HG03520 (cell line): ENCODE data around the gene CAMLG.
"Not testable (repeated sequence)": the region's sequence is repeated elsewhere in the genome, so short reads cannot be mapped to it uniquely, and the experiment has no call there.

Experiments
- ATAC-seq: cut with Tn5 transposase; IDR thresholded peaks from one replicate; pipeline ENCODE4 v1.9.1; 2021; ENCODE audit warnings: mild to moderate bottlenecking, moderate library complexity; ENCODE audit not compliant: unreplicated experiment

The CAMLG gene

GRCh38 chr5:134738133-134738962 is at the start of gene CAMLG:
CAMLG (plus strand) TSS chr5:134738548; CDS start chr5:134738621, 73 bp downstream.
- ATAC-seq: peak; percentile 95

DNA sequence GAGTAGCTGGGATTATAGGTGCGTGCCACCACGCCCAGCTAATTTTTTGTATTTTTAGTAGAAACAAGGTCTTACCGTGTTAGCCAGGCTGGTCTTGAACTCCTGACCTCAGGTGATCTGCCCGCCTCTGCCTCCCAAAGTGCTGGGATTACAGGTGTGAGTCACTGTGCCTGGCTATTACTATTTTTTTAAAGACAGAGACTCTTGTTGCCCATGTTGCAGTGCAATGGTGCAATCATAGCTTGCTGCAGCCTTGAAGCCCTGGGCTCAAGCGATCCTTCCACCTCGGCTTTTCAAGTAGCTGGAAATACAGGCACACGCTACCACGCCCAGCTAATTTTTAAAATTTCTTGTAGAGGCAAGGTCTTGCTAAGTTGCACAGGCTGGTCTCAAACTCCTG is 48.2 kb upstream of the CAMLG start:
- ATAC-seq: not testable (repeated sequence)

DNA sequence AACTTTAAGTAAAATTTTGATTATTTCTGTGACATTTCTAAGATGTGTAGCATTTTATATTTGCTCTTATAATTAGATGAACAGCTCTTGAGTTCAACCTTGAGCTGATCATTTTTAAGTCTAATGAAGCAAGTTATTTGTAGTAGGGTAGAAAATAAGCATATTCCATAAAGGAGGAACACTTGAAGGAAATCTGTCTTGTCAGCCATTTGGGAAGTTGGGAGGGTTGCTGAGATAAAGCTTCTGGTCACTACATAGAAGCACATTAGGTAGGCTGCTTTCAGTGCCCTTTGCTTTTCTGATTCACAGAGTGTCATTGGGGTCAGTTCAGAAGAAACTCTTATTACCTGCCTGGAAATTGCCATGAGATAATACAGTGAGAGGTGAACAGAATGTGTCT is 45.6 kb upstream of the CAMLG start:
- no peak for ATAC-seq

GRCh38 chr5:134708301-134708700 is 30.0 kb upstream of the CAMLG start:
- ATAC-seq: no peak

GRCh38 chr5:134714120-134714519 is 24.2 kb upstream of the CAMLG start:
- ATAC-seq: no peak

DNA sequence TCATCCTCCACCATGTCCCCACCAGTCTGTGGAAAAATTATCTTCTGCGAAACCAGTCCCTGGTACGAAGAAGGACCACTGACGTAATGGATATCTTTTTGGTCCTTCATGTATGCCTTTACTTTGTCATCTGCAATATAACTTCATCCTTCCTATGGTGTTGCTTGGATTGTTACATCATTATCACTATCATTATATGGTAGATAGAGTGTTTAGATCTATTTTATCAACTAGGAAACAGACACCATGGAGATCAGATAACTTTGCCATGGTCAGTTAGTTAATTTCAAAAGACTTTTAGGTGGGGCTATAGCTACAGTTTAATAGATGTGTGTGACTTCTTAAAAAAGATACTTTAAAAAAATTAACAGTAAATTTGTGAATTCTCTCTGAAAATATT is 23.8 kb upstream of the CAMLG start:
- no peak for ATAC-seq

GRCh38 chr5:134715466-134715865 is 22.9 kb upstream of the CAMLG start:
- not testable (repeated sequence) for ATAC-seq

DNA sequence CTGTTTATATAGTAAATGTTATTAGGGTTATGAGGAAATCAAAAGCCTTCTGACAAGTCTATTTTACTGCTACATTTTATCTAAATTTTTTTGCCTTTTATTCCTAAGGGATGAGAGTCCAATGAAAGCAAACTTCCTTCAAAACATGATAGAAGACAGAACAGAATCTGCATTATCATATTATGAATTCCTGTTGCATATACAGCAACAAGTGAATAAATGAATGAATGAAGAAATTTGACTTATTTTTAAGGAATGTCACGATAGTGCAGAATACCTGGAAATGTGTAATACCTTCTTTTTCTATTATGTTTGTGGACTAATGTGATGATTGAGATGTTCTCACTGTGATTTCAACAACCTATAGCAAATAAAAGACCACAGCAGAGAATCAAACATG is 13.5 kb upstream of the CAMLG start:
- no peak for ATAC-seq

DNA sequence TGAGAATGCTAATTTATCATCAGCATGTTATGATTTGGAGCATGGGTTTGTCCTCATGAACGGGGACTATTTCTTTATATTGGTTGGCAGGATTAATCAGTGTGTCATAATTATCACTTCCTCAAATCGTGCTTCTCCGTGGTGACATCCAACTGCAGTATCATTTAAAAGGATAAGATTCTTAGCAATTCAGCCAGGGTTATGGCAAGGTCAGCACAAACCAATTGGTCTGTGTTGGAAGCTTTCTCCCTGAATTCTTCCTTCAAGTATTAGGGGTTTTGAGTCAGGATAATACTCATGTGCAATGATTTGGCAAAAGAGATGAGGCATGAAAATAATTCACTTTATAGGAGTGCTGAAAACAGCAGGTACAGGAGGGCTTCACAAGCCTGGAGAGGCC is 5.5 kb upstream of the CAMLG start:
- no peak for ATAC-seq

DNA sequence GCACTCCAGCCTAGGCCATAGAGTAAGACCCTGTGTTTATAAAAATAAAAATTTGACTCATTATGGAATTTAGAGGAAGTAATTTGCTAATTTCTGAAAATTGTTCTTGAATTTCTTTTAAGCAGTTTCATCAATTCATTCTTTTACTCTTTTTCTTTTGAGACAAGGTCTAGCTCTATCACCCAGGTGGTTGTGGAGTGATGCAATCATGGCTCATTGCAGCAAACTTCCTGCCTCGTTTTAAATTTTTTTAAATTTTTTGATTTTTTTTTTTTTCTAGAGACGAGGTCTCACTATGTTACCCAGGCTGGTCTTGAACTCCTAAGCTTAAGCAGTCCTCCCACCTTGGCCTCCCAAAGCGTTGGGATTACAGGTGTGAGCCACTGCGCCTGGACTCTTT is 3.1 kb upstream of the CAMLG start:
- no peak for ATAC-seq

DNA sequence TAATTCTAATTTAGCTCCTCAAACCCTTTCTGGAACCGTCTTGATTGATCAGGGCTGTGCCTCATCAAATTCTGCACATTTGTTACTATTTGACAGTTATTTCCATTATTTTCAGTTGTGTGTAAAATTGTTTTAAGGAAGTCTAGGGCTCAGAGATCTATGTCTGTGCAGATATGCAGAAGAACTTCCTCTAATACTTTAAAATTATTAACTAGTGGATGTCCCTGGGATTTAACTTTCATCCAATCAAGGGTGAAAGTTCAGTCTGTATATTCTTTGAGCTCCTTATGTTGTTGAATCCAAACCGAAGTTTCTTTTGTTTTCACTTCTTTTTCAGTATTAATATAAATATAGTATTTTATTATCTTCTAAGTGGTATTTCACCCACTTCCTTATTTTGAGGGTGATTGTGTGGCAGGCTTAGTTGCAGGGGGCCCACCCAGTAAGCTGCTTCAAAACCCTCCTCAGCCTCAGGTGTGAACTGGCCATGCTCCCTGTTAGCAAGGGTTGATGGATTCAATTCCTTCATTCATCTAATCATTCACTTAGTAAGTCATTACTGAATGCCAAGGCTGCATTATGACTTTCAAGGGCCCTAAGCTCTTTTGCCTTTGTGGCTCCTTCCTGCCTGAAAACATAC is 2.1 kb upstream of the CAMLG start:
- no peak for ATAC-seq

- ATAC-seq: no peak
Measured at GRCh38 chr5:134738963-134739661, 764 bp downstream of the CAMLG start.

GRCh38 chr5:134741052-134741451 is 2.7 kb downstream of the CAMLG start:
- no peak for ATAC-seq

DNA sequence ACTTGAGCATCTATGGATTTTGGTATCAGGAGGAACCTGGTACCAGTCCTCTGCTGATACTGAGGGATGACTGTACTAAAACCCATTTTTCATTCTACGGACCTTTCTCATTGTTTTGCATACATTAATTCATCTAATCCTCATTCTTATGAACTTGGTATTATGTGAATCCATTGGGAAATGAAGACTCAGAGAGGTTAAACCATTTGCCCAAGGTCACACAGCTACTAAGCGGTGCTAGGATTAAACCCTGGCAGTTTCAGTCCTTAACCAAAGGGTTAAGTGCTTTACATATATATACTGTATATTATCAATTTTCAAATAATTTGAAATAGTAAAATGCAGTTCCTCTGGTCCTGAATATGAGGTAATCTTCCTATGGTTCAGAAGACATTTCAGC is 3.8 kb downstream of the CAMLG start:
- ATAC-seq: no peak

DNA sequence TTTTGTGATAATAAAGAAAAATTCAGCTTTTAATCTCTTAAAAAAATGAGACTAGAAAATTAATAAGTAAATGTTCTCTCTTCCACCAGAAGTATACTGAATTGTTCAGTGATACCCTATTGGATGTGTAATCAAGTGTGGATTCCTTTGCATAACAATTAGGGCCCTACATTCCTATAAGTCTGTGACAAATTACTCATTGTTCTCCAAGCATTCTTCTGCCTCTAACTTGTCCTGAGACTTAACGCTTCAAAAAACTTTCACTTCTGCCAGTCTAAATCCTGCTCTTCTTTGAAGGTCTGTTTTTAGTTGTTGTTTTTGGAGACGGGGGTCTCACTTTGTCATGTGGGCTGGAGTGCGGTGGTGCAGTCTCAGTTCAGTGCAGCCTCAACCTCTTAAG is 11.1 kb downstream of the CAMLG start:
- no peak for ATAC-seq

DNA sequence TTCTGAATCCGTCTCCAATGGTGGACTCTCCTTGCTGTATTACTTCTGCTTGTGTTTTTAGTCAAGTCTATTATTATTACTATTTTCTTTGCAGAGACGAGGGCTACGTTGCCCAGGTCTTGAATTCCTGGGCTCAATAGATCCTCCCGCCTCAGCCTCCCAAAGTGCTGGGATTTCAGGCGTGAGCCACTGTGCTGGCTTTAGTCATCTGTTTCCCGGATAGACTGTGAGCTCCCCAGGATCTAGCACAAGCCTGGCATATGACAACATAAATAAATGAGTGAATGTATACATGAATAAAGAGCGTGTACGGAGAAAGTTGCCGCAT is 19.8 kb downstream of the CAMLG start:
- peak; percentile 14 for ATAC-seq

- peak; percentile 98 for ATAC-seq
Measured at GRCh38 chr5:134758504-134759341, 20.4 kb downstream of the CAMLG start, which contains the start of gene DDX46. DDX46 (plus strand) TSS chr5:134758779; CDS start chr5:134758939, 160 bp downstream.

DNA sequence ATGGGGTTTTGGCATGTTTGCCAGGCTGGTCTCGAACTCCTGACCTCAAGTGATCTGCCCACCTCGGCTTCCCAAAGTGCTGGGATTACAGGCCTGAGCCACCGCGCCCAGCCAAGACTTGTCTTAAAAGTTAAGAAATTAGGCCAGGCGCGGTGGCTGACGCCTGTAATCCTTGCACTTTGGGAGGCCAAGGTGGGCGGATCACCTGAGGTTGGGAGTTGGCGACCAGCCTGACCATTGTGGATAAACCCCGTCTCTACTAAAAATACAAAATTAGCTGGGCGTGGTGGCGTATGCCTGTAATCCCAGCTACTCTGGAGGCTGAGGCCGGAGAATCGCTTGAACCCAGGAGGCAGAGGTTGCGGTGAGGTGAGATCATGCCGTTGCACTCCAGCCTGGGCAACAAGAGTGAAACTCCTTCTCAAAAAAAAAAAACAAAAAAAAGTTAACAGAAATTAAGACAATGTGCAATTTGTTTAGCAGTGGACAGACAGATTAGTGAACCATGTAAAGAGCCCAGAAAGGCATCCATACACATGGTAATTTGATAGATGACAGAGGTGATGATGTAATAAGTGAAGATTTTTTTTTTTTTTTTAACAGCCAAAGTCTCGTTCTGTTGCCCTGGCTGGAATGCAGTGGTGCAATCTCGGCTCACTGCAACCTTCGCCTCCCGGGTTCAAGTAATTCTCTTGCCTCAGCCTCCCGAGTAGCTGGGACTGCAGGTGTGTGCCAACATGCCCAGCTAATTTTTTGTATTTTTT is 29.4 kb downstream of the CAMLG start:
- ATAC-seq: not testable (repeated sequence)

- no peak for ATAC-seq
Measured at GRCh38 chr5:134769206-134769605, 30.9 kb downstream of the CAMLG start.

- no peak for ATAC-seq
Measured at GRCh38 chr5:134772461-134773125, 34.2 kb downstream of the CAMLG start.
